GM19328 (cell line): ENCODE measurements around the gene SLC23A1.

Experiments used
- ATAC-seq: cut with Tn5 transposase; IDR thresholded peaks from one replicate; pipeline ENCODE4 v1.9.1; 2021; ENCODE audit warnings: mild to moderate bottlenecking, moderate library complexity; ENCODE audit not compliant: unreplicated experiment

The SLC23A1 gene

DNA sequence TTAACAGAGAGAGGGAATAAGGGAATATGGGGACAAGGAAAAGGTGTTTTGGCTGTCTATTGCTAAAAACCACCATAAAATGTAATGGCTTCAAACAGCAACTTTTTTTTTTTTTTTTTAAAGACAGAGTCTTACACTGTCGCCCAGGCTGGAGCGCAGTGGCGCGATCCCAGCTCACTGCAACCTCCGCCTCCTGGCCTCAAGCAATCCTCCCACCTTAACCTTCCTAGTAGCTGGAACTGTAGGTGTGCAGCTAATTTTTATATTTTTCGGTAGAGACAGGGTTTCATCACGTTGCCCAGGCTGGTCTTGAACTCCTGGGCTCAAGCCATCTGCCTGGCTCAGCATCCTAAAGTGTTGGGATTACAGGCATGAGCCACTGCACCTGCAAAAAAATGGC, 25.1 kb upstream of the SLC23A1 start:
- ATAC-seq = no peak

DNA sequence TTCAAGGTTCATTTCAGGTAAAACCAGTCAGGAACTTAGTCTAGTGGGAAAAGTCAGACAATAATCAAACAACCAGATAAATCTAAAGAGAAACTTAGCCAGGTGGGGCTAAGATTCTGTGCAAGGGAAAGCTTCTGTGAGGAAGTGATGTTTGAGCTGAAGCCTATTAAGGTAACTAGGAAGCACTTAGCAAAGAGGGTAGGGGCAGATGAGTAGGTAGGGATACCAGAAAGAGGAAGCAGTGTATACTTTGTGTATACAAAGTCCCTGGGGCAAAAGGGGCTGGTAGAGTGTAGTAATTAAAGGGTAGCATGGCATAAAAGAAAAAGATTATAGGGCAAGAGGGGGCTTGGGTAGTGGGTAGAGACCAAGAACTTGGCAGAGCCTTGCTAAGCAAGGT, 24.4 kb upstream of the SLC23A1 start:
- ATAC-seq = no peak

DNA sequence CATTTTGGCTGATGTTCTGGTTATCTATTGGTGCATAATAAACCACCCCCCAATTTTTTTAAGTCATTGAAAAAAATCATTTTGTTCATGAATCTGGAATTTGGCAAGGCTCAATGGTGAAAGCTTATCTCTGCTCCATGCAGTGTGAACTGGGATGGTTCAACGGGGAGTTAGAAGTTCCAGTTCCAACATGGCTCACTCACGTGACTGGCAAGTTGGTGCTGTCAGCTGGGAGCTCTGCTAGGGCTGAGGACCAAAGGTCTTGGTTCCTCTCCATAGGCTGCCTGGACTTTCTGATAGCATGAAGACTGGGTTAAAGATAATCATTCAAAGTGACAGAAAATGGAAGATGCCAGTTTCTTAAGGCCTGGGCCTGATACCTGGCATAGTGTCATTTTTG, 23.9 kb upstream of the SLC23A1 start:
- ATAC-seq = no peak

DNA sequence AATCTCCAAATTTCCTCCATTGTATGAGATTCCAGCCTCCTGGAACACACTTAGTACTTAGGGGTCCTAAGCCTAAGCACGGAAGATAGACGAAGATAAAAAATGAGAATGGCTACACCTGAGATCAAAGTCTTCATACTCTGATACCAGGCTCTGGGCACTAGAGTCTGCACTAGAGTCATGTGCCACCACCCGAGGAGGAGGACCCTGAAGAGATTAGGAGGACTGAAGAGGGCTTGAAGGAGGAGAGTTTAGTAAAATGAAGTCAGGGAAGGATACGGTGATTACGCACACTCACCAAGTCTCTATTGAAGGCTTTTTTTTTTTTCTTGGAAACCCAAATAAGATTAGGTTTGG, 21.4 kb upstream of the SLC23A1 start:
- ATAC-seq = no peak

- peak; percentile 79 for ATAC-seq
These were observed 20.8 kb upstream of the SLC23A1 start, which contains the start of gene SPATA24 for GRCh38 chr5:139403787-139404483. SPATA24 (minus strand) TSS chr5:139404089; CDS start chr5:139404060, 29 bp downstream.

GRCh38 chr5:139403418-139403786, 20.3 kb upstream of the SLC23A1 start:
- ATAC-seq = no peak

DNA sequence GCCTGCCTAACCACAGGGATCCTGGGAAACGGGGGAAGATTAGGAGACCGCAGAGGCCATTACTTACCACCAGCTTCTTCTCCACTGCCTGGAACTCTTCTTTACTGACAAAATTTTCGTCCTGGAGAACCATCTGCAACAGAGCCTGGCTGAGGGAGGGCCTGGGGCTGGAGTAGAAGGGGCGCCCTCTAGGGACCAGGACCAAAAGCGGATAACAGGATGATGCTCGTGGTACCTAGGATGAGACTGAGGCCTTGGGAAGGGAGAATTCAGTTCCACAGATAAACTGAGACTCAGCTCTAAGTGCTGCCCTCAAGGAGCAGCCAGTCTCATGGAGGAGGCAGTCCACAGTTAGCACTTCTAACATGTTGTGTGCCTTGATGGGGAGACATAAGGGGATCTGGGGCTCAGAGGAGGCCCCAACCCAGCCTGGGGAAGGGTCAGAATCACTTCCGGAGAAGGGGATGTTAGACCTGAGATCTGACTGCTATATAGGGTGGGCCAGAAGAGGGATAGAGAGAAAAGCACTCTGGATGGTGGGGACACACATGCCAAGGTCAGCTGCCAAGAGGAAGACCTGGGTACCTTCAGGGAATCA, 19.6 kb upstream of the SLC23A1 start:
- no peak for ATAC-seq

DNA sequence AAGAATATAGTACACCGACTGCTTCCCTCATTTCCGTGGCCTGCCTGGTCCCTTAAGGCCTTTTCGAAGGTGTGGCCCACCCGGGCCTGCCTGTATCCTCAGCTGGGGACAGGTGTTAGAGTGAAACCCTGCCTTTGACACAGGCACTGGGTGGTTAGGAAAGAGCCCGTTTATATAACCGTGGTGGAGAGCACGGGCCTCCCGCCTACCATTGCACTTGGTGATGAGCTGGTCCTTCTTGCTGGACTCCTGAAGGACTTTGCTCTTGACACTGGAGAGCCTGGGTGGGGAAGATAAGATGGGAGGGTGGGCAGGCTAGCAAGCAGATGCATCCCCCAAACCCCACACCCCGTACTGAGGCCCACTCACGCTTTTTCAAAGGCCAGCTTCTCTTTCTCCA, 18.4 kb upstream of the SLC23A1 start:
- no peak for ATAC-seq

DNA sequence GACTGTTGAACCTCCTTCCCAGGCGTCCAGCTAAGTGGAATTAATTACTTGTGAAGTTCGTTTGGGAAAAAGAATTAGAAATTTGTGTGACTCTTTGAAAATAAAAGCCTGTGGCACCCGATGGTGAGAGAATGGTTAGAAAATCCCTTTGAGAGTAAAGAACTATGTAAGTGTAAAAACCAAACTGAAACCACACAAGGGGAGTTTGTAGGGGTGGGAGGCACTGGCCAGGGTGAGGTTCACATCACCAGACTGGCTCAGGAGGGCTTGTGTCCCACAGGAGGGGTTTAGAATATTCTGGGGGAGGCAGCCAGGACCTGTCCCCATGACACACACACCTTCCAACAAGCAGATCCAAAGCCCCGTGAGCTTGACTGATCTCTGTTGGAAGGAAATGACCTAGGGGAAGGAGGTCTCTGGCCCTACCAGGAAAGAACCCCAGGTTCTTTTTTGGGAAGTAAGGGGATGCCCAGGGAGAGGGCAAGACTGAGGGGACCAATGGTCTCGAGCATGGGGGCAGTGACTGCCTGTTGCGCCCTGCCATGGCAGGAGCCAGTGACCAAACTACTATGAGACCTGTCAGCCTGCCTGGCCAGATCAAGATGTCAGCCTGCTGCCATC, 16.5 kb upstream of the SLC23A1 start:
- ATAC-seq = no peak

DNA sequence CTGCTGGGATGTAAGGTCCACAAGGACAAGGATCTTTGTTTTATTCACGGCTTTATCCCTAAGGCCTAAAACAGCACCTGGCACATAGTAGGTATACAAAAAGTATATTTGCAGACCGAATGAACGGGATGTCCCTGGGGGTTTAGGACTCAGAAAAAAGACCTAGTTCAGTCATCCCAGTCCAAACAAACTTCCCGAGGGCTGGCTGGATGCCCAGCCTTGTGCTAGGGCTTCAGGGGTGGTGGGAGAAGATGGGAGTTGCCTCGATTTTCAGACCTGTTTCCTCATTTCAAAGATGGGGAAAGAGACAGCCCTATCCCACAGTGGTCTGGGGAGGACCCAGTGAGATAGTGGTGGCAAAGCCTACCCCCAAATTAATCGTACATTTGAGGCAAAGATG, 14.8 kb upstream of the SLC23A1 start:
- ATAC-seq = no peak

DNA sequence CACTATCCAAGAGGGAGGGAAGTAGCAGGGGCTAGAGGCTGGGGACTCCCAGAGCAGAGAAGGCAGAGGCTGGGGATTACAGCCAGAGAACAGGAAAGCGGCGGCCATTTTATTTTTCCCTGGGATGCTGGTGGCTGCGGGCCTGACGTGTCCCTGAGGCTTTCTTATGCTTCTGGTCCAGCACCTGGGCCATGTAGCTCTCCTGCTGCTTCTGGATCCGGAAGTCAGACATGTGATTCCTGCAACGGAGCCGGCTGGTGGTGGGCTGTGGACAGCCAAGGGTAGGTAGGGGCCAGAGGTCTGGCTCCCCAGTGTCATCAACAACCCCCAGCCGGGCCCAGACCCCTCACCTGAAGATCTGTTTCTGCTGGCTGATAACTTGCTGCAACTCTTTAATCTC, 13.6 kb upstream of the SLC23A1 start:
- no peak for ATAC-seq

- no peak for ATAC-seq
These were observed 12.9 kb upstream of the SLC23A1 start for GRCh38 chr5:139395844-139396640.

DNA sequence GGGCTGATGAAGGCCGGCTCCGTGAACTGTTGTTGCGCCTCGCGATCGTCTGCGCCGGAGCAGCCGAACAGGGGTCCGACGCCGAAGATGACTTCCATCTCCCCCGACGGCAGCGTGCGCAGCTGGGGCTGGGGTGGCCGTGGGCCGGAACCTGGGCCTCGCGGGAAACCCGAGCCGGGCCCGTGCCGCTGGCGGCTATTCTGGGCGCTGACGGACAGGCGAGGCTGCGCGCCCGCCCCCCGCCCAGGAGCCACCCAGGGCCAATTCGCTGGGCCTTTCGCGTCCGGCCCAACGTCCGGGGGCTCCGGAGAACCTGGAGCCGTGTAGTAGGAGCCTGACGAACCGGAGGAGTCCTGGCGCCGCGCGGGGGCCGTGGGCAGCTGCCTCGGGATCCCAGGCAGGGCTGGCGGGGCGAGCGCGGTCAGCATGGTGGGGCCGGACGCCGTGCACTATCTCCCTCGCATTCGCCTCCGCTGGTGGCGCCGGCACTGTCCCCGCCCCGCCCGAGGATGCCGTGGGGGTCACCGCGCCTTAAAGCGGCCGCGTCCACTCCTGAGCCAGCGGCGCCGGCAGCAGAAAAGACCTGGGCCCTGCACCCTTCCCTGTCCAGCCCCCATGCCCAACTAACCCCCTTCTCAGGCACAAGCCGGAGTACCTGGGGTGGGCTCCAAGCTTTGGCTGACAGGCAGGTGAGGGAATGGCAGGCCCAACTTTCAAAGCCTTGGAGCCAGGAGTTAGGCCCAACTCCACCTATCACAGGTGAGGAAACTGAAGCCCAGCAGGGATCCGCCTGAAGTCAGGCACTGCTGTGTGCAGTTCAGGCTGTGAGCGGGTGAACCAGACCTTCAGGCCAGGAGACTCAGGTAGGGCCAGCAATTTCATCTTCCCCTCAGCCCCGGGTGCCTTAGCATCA, 11.8 kb upstream of the SLC23A1 start, which contains the start of gene PROB1:
TSS of gene PROB1 (minus strand) at position 451 of the 913 bp plus-strand sequence. CDS start at position 428, 23 bp downstream.
- ATAC-seq = no peak

GRCh38 chr5:139394123-139394653, 11.1 kb upstream of the SLC23A1 start:
- ATAC-seq = no peak

GRCh38 chr5:139393497-139394122, 10.5 kb upstream of the SLC23A1 start:
- ATAC-seq = no peak

- peak; percentile 43 for ATAC-seq
These were observed 9.8 kb upstream of the SLC23A1 start for GRCh38 chr5:139392678-139393496.

DNA sequence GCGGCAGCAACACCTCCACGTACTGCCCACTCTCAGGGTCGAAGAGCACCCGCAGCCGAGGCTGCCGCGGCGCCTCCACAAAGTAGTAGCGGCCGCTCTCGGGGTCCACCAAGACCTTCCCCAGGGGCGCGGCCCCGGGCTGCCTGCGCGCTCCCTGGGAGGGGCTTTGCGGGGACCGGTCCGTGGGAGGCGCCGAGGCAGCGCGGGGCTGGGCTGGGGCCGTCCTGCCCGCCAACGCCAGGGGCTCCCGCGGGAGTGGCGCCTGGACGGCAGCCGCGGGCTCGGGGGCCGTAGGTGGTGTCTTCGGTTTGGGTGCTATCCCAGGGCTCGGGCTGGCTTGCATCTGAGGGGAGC, 9.2 kb upstream of the SLC23A1 start:
- ATAC-seq = peak; percentile 12

DNA sequence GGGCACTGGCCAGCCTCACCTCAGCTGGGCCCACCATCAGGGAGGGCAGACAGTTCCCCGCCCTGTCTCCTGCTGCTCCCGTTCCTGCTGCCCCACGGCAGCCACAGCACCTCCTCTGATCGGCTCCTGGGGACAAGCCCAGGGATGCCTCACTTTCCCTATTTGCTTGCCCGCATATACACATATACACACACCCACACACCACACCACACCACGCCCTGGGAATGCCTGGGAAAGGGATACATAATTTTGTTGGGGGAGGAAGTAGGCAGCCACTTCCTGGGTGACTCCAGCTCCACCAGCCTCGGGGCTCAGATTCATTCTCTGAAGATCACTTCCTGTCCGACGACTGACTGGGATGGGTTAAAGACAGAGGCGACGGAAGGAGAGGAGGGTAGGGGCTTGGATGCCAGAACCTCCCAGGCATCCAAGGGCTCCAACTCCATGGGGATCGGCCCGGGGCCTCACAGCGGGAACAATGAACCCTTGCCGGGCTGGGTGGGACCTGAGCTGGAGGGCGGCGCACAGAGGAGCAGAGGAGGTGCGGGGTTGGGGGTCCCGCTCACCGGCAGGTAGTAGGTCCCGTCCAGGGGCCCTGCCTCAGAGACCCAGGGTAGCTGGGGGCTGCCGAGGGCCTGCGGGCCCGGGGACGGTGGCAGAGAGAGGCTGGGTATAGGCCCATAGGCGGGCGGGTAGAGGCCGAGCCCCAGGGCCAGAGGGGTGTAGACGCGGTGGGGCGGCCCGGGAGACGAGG, 8.7 kb upstream of the SLC23A1 start:
- no peak for ATAC-seq
